OCI-LY3 (cell line): Measurements from ENCODE around the gene DLX4.

ENCODE experiments used
- H2AFZ ChIP-seq: fragments of 200-600, 300-600 bp; shearing (Covaris generic); 2 replicates; pipeline ENCODE4 v1.6.0; 2014; ENCODE audit warnings: antibody characterized with exemption, low read depth, low read length
- H3K27ac ChIP-seq: fragments of 200-600, 300-600 bp; sonication (generic); 2 replicates; pipeline ENCODE4 v1.5.1; 2014; ENCODE audit warnings: mild to moderate bottlenecking, low read length, moderate library complexity, mixed read lengths
- H3K27me3 ChIP-seq: fragments of 200-600, 300-600 bp; sonication (generic); 2 replicates; pipeline ENCODE4 v1.6.1; 2014; ENCODE audit warnings: low read depth, low read length, mixed read lengths
- H3K36me3 ChIP-seq: fragments of 200-600, 300-600 bp; sonication (generic); replicated peaks from 2 replicates; pipeline ENCODE3; 2014; ENCODE audit warnings: low read depth, low read length, mixed read lengths
- H3K4me1 ChIP-seq: fragments of 300-600, 200-600 bp; sonication (generic); 2 replicates; pipeline ENCODE4 v1.6.1; 2014; ENCODE audit warnings: low read length, mixed read lengths
- H3K4me2 ChIP-seq: fragments of 200-600, 300-600 bp; sonication (generic); 2 replicates; pipeline ENCODE4 v1.6.1; 2014; ENCODE audit warnings: low read length, mixed read lengths
- H3K4me3 ChIP-seq: fragments of 300-600, 200-600 bp; sonication (generic); 2 replicates; pipeline ENCODE4 v1.5.1; 2014; ENCODE audit warnings: antibody characterized with exemption, mild to moderate bottlenecking, low read length, moderate library complexity
- H3K79me2 ChIP-seq: fragments of 300-600, 200-600 bp; shearing (Covaris generic); 2 replicates; pipeline ENCODE4 v1.6.1; 2014; ENCODE audit warnings: mild to moderate bottlenecking, low read length, mixed read lengths
- H3K9ac ChIP-seq: fragments of 300-600, 200-600 bp; shearing (Covaris generic); 2 replicates; pipeline ENCODE4 v1.6.0; 2014; ENCODE audit warnings: mild to moderate bottlenecking, low read length, moderate library complexity
- H3K9me3 ChIP-seq: fragments of 200-600, 300-600 bp; shearing (Covaris generic); 2 replicates; pipeline ENCODE4 v1.6.1; 2014; ENCODE audit warnings: low read length, mixed read lengths; ENCODE audit not compliant: insufficient read depth
- H4K20me1 ChIP-seq: fragments of 200-600, 300-600 bp; sonication (generic); 2 replicates; pipeline ENCODE4 v1.6.1; 2016; ENCODE audit warnings: low read length, mixed read lengths; ENCODE audit not compliant: insufficient read depth
- EZH2phosphoT487 ChIP-seq: fragments of 200-600 bp; shearing (Covaris generic); IDR thresholded peaks from 2 replicates; pipeline ENCODE4 v1.6.1; 2018; ENCODE audit warnings: antibody characterized with exemption, mixed run types, low read depth
- TF ChIP-seq, protein P1 (sequence below): fragments of 200-600, 300-600 bp; sonication (generic); IDR thresholded peaks from 2 replicates; pipeline ENCODE4 v1.5.1; 2014; ENCODE audit warnings: antibody characterized with exemption, low read length, low read depth

Gene DLX4

DNA sequence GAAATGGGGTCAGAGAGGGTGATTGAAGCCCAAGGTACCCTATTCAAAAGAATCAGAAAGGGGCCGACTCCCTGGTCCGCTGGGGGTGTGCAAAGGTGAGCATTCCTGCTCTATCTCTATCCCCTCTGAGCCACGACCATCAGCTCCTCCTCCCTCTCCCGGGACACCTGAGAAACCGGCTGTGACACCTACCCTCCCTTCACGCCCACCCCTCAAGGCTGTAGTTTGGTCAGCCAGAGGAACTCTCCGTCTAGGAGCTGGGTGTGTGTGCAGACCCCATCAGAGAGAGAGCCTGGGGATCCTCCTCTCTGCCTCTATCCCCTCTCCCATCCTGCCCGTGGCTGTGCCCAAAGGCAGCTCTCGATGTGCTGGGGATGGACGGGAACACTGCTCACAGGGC lies 27.6 kb upstream of the DLX4 start:
- TF ChIP-seq, protein P1, sequence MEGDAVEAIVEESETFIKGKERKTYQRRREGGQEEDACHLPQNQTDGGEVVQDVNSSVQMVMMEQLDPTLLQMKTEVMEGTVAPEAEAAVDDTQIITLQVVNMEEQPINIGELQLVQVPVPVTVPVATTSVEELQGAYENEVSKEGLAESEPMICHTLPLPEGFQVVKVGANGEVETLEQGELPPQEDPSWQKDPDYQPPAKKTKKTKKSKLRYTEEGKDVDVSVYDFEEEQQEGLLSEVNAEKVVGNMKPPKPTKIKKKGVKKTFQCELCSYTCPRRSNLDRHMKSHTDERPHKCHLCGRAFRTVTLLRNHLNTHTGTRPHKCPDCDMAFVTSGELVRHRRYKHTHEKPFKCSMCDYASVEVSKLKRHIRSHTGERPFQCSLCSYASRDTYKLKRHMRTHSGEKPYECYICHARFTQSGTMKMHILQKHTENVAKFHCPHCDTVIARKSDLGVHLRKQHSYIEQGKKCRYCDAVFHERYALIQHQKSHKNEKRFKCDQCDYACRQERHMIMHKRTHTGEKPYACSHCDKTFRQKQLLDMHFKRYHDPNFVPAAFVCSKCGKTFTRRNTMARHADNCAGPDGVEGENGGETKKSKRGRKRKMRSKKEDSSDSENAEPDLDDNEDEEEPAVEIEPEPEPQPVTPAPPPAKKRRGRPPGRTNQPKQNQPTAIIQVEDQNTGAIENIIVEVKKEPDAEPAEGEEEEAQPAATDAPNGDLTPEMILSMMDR: no peak
- TF ChIP-seq EZH2phosphoT487: no peak
- no peak overlapping the region for H3K9ac ChIP-seq
- H3K36me3 ChIP-seq: no peaks in the 10 kb centered on the region
- H2AFZ ChIP-seq: no peak overlapping the region
- H3K4me3 ChIP-seq: no peak overlapping the region
- H3K9me3 ChIP-seq: no peaks in the 10 kb centered on the region
- peaks cover 11% of the 10 kb centered on the region for H3K27me3 ChIP-seq
- no peaks in the 10 kb centered on the region for H3K4me1 ChIP-seq
- no peak overlapping the region for H3K4me2 ChIP-seq
- H3K27ac ChIP-seq: no peak overlapping the region
- H3K79me2 ChIP-seq: no peaks in the 10 kb centered on the region
- no peaks in the 10 kb centered on the region for H4K20me1 ChIP-seq

DNA sequence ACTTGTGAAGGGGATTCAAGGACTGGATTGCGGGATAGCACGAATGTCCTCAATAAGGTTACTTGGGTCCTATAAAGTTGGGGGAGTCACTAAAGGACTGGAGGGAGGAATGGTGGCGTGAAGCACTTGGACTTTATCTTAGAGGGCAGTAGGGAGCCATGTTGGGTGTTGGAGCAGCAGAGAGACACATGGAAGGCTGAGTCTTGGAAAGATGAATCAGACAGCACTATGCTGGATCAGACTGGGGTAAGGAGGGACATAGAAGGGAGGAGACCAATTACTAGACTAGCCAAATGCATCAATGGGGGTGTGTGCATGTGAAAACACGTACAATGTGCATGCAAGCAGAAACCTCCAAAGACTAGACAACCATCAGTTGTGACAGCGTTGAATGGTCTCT lies 26.0 kb upstream of the DLX4 start:
- H3K4me2 ChIP-seq: no peak overlapping the region
- peaks cover 11% of the 10 kb centered on the region for H3K27me3 ChIP-seq
- H3K9me3 ChIP-seq: no peaks in the 10 kb centered on the region
- H2AFZ ChIP-seq: no peak overlapping the region
- no peaks in the 10 kb centered on the region for H4K20me1 ChIP-seq
- H3K9ac ChIP-seq: no peak overlapping the region
- no peaks in the 10 kb centered on the region for H3K4me1 ChIP-seq
- no peaks in the 10 kb centered on the region for H3K36me3 ChIP-seq
- no peaks in the 10 kb centered on the region for H3K79me2 ChIP-seq
- H3K4me3 ChIP-seq: no peak overlapping the region
- no peak overlapping the region for H3K27ac ChIP-seq
- TF ChIP-seq, protein P1: no peak
- no peak for TF ChIP-seq EZH2phosphoT487

DNA sequence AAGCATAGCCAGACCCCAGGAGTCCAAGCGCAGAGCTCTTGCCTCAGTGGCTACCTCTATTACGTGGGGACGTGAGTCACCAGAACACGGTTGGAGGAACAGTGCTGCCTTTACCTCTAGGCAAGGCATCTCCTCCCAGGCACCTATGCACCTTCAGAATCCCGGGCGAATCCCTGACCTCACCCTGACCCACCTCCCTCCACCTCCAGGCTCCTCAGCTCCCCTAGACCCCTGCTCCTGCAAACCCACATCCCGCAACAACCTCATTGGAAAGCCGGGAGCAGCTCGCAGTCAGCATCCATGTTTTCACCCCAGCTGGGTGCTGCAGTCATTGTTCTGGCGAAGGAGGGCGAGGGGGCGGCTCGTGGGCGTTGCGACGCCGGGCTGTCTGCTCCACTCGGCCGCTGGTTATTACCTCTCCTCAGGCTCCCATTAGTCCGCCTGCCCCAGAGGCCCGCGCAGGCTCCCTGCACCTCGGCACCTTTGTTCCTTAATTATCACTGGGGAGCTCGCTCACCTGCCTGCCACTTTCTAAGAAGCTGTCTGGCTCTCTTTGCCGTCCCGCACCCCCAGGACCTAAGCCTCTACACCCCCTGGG lies 24.6 kb upstream of the DLX4 start:
- Histone ChIP-seq H3K4me1 (no peaks in the 10 kb centered on the region), H3K36me3 (no peaks in the 10 kb centered on the region), H3K27ac (no peak overlapping the region), H3K9ac (no peak overlapping the region), H3K4me2 (no peak overlapping the region), H4K20me1 (no peaks in the 10 kb centered on the region), H3K27me3 (peaks cover 17% of the 10 kb centered on the region), H3K9me3 (no peaks in the 10 kb centered on the region), H3K79me2 (no peaks in the 10 kb centered on the region), H3K4me3 (no peak overlapping the region), H2AFZ (no peak overlapping the region)
- no peak for TF ChIP-seq EZH2phosphoT487
- TF ChIP-seq, protein P1: no peak

DNA sequence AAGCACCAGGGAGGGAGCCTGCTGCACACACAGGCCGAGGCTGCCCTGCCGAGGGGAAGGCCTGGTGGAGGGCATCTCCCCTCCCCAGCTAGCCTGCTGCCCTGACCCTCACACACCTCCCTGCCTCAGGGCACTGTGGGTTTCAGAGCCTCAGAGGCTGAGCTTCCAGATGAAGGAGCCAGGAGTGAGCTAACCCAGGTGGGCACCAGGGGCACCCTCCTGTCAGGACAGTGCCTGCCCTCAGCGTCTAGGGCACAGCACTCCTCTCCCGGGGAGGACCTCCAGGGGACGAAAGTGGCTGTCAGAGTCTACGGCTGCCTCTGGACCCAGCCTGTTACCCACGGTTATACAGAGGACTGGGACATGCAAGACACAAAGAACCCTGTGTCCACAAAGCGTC lies 22.8 kb upstream of the DLX4 start:
- no peak overlapping the region for H3K4me2 ChIP-seq
- TF ChIP-seq, protein P1: no peak
- no peak for TF ChIP-seq EZH2phosphoT487
- no peak overlapping the region for H2AFZ ChIP-seq
- H3K4me1 ChIP-seq: no peaks in the 10 kb centered on the region
- H3K9me3 ChIP-seq: no peaks in the 10 kb centered on the region
- H3K4me3 ChIP-seq: no peak overlapping the region
- H4K20me1 ChIP-seq: no peaks in the 10 kb centered on the region
- H3K79me2 ChIP-seq: no peaks in the 10 kb centered on the region
- no peak overlapping the region for H3K9ac ChIP-seq
- H3K27me3 ChIP-seq: peaks cover 20% of the 10 kb centered on the region
- no peaks in the 10 kb centered on the region for H3K36me3 ChIP-seq
- no peak overlapping the region for H3K27ac ChIP-seq
